ENCODE measurements around the gene KRT23. TPM values are rescaled to one million over a fixed set of nuclear protein-coding genes. Genes with fewer than 3 reads are reported as not detected.

KRT23 gene
- total and polyA plus RNA-seq, 2 of the 13 experiments (the other 11 are each of a cell fraction or from before 2014, with no cell fraction given) = 24.7 to 51.1 TPM

DNA sequence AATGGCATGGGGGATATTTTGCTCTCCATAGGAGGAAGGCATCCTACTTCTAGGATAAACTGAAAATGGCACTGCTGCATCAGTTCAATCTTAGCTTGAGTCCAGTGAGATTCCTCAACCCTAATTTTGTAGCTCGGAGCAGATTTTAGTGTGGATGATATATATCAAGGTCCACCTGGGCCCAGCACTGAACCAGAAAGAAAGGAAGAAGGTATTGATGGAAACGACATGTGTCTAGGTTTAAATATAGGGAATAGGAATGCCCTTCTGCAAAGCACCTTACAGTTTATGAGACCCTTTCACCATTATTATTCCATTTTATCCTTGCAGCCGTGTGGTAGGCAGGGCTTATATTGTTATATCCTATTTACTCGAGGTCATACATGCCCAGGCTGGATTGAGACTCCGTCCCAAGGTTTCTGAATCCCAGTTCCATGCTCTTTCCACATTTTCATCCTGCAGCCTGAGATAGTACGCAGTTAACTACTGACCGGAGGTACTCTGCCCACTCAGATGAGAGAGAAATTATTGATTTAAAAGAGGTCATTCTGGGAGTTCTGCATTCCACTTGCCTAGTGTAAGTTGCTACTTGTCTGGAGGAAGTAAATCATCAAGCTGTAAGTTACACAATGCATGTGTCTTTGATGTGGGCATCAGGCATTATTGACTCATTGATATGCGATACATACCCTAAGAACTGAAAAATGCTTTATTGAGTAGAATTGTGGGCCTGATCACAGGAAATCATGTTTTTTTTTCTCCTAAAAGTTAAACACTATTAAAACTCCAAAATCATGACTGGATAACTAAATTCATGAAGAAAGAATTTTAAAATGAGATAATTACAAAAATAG lies 19.2 kb upstream of the KRT23 start (continued):
- TF ChIP-seq, protein P1, sequence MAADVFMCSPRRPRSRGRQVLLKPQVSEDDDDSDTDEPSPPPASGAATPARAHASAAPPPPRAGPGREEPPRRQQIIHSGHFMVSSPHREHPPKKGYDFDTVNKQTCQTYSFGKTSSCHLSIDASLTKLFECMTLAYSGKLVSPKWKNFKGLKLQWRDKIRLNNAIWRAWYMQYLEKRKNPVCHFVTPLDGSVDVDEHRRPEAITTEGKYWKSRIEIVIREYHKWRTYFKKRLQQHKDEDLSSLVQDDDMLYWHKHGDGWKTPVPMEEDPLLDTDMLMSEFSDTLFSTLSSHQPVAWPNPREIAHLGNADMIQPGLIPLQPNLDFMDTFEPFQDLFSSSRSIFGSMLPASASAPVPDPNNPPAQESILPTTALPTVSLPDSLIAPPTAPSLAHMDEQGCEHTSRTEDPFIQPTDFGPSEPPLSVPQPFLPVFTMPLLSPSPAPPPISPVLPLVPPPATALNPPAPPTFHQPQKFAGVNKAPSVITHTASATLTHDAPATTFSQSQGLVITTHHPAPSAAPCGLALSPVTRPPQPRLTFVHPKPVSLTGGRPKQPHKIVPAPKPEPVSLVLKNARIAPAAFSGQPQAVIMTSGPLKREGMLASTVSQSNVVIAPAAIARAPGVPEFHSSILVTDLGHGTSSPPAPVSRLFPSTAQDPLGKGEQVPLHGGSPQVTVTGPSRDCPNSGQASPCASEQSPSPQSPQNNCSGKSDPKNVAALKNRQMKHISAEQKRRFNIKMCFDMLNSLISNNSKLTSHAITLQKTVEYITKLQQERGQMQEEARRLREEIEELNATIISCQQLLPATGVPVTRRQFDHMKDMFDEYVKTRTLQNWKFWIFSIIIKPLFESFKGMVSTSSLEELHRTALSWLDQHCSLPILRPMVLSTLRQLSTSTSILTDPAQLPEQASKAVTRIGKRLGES (CRISPR knock-in tag; IDR thresholded peaks at IDR 0.05; ENCODE audit: borderline replicate concordance) = no peak
- TF ChIP-seq ZNF331 (CRISPR knock-in tag; IDR thresholded peaks at IDR 0.05) (peak; percentile 98), ZNF589 (CRISPR knock-in tag; conservative IDR thresholded peaks at IDR 0.05) (0 out of 2 replicates have a peak, but pooled peaks have one; percentile 57), MIER3 (CRISPR knock-in tag; IDR thresholded peaks at IDR 0.05; ENCODE audit: borderline replicate concordance) (peak; percentile 100), KAT2B (IDR thresholded peaks at IDR 0.05; ENCODE audit: borderline replicate concordance, low read depth, low read length) (peak; percentile 85), ZNF792 (CRISPR knock-in tag; IDR thresholded peaks at IDR 0.05) (peak; percentile 100), MAFK (conservative IDR thresholded peaks at IDR 0.05 in 1 of 2, IDR thresholded peaks at IDR 0.05 in 1 of 2; ENCODE audit: low read length in 2 of 2) (peak in 1 of 2 experiments; percentile 7; a peak in 1 of 4 replicates), GTF2F1 (IDR thresholded peaks at IDR 0.05; ENCODE audit: low read length) (0 out of 2 replicates have a peak, but pooled peaks have one; percentile 24), ZFP90 (CRISPR knock-in tag; IDR thresholded peaks at IDR 0.05; ENCODE audit: borderline replicate concordance) (0 out of 2 replicates have a peak, but pooled peaks have one; percentile 59), ZNF772 (CRISPR knock-in tag; IDR thresholded peaks at IDR 0.05) (peak; percentile 74), HNRNPLL (IDR thresholded peaks at IDR 0.05; ENCODE audit: low read depth, low read length, poor library complexity, severe bottlenecking) (no peak), TSC22D2 (CRISPR knock-in tag; IDR thresholded peaks at IDR 0.05; ENCODE audit: borderline replicate concordance) (0 out of 2 replicates have a peak, but pooled peaks have one; percentile 78)
- TF ChIP-seq, protein P2, sequence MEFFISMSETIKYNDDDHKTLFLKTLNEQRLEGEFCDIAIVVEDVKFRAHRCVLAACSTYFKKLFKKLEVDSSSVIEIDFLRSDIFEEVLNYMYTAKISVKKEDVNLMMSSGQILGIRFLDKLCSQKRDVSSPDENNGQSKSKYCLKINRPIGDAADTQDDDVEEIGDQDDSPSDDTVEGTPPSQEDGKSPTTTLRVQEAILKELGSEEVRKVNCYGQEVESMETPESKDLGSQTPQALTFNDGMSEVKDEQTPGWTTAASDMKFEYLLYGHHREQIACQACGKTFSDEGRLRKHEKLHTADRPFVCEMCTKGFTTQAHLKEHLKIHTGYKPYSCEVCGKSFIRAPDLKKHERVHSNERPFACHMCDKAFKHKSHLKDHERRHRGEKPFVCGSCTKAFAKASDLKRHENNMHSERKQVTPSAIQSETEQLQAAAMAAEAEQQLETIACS (CRISPR knock-in tag; IDR thresholded peaks at IDR 0.05) = no peak
- TF ChIP-seq, protein P3, sequence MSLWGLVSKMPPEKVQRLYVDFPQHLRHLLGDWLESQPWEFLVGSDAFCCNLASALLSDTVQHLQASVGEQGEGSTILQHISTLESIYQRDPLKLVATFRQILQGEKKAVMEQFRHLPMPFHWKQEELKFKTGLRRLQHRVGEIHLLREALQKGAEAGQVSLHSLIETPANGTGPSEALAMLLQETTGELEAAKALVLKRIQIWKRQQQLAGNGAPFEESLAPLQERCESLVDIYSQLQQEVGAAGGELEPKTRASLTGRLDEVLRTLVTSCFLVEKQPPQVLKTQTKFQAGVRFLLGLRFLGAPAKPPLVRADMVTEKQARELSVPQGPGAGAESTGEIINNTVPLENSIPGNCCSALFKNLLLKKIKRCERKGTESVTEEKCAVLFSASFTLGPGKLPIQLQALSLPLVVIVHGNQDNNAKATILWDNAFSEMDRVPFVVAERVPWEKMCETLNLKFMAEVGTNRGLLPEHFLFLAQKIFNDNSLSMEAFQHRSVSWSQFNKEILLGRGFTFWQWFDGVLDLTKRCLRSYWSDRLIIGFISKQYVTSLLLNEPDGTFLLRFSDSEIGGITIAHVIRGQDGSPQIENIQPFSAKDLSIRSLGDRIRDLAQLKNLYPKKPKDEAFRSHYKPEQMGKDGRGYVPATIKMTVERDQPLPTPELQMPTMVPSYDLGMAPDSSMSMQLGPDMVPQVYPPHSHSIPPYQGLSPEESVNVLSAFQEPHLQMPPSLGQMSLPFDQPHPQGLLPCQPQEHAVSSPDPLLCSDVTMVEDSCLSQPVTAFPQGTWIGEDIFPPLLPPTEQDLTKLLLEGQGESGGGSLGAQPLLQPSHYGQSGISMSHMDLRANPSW (CRISPR knock-in tag; IDR thresholded peaks at IDR 0.05; ENCODE audit: borderline replicate concordance) = peak; percentile 97; the same call in 1 of the 2 replicates
- TF ChIP-seq, protein P4, sequence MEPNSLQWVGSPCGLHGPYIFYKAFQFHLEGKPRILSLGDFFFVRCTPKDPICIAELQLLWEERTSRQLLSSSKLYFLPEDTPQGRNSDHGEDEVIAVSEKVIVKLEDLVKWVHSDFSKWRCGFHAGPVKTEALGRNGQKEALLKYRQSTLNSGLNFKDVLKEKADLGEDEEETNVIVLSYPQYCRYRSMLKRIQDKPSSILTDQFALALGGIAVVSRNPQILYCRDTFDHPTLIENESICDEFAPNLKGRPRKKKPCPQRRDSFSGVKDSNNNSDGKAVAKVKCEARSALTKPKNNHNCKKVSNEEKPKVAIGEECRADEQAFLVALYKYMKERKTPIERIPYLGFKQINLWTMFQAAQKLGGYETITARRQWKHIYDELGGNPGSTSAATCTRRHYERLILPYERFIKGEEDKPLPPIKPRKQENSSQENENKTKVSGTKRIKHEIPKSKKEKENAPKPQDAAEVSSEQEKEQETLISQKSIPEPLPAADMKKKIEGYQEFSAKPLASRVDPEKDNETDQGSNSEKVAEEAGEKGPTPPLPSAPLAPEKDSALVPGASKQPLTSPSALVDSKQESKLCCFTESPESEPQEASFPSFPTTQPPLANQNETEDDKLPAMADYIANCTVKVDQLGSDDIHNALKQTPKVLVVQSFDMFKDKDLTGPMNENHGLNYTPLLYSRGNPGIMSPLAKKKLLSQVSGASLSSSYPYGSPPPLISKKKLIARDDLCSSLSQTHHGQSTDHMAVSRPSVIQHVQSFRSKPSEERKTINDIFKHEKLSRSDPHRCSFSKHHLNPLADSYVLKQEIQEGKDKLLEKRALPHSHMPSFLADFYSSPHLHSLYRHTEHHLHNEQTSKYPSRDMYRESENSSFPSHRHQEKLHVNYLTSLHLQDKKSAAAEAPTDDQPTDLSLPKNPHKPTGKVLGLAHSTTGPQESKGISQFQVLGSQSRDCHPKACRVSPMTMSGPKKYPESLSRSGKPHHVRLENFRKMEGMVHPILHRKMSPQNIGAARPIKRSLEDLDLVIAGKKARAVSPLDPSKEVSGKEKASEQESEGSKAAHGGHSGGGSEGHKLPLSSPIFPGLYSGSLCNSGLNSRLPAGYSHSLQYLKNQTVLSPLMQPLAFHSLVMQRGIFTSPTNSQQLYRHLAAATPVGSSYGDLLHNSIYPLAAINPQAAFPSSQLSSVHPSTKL (CRISPR knock-in tag; IDR thresholded peaks at IDR 0.05) = peak; percentile 100
